ENCODE data around the gene PPP2R5B. TPM values are rescaled to one million over a fixed set of nuclear protein-coding genes. Genes with fewer than 3 reads are reported as not detected.

PPP2R5B gene
- total RNA-seq, 1 donor from 2014 or later: 13.3 TPM

DNA sequence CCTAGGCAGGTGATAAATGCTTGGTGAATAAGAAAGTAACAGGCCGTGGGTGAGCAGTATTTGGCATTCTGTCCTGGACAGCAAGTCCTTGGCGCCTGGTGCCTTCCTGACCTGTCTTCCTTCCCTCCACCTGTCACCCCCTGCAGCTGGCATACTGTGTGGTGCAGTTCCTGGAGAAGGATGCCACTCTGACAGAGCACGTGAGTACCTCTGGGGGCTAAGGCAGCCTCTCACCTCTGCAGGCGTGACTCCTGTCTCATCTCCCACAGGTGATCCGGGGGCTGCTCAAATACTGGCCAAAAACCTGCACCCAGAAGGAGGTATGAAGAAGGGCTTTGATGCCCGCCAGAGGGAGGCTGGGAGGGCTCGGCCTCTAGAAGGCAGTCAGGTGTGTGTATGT is 6.8 kb downstream of the PPP2R5B start:
- Mint-ChIP-seq H3K9me3 (ENCODE audit: unreplicated experiment) (no peaks in the 10 kb centered on the region), H3K27ac (ENCODE audit: unreplicated experiment) (no peak overlapping the region), H3K36me3 (ENCODE audit: low read depth, unreplicated experiment) (peaks cover 29% of the 10 kb centered on the region), H3K4me1 (ENCODE audit: unreplicated experiment) (peaks cover 6% of the 10 kb centered on the region), H3K4me3 (ENCODE audit: unreplicated experiment) (peak overlapping the region; percentile 35), H3K27me3 (ENCODE audit: unreplicated experiment) (peaks cover 8% of the 10 kb centered on the region)
- TF ChIP-seq CTCF (IDR thresholded peaks at IDR 0.05; ENCODE audit: unreplicated experiment): no peak
- DNase-seq (ENCODE audit: low spot score): no peak

DNA sequence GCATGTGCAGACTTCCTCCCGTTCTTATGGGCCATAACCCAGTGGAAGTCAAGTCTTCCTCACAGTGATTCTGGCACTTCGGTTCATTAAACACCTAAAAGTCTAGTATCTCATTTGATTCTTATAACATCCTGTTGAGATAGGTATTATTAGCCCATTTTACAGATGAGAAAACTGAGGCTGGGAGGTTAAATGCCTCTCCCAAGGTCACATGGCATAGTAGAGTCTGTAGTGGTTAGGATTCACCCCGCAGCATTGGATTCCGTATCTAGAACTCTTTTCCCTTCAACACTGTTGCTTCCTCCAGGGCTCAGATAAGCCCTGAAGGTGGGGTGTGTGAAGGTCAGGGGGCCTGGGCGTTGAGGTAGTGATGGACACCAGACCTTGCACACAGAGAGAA is 7.8 kb downstream of the PPP2R5B start:
- Mint-ChIP-seq H3K36me3 (ENCODE audit: low read depth, unreplicated experiment) (peaks cover 29% of the 10 kb centered on the region), H3K4me1 (ENCODE audit: unreplicated experiment) (peaks cover 6% of the 10 kb centered on the region), H3K9me3 (ENCODE audit: unreplicated experiment) (no peaks in the 10 kb centered on the region), H3K4me3 (ENCODE audit: unreplicated experiment) (no peak overlapping the region), H3K27me3 (ENCODE audit: unreplicated experiment) (peaks cover 8% of the 10 kb centered on the region), H3K27ac (ENCODE audit: unreplicated experiment) (no peak overlapping the region)
- DNase-seq (ENCODE audit: low spot score): no peak
- no peak for TF ChIP-seq CTCF (IDR thresholded peaks at IDR 0.05; ENCODE audit: unreplicated experiment)

DNA sequence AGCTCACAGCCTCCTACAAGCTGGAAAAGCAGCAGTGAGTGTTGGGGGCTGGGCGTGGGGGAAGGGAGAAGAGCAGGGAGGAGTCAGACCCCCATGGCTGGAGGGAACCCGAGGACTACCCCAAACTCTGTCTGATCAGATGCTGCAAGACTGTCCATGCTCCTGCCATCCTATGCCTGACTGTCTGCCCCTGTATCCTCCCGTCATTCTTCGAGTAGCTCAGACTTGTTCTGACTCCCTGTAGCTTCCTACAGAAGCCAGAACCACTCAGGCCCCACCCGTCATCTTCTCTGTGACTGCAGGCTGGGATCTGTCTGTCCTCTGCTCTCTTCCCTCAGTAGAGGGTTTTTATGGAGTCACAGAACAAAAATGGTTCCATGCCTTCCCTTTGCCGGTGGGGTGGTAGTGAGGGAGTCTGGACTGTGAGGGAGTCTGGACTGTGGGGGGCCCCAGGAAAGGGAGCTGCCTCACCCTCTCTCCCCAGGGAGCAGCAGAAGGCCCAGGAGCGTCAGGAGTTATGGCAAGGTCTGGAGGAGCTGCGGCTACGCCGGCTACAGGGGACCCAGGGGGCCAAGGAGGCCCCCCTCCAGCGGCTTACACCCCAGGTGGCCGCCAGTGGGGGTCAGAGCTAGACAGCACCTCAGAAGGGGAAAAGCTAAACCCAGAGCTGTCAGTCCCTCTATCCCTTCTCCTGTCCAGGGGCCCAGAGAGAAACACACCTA is 8.9 kb downstream of the PPP2R5B start:
- Mint-ChIP-seq H3K36me3 (ENCODE audit: low read depth, unreplicated experiment) (peaks cover 29% of the 10 kb centered on the region), H3K4me3 (ENCODE audit: unreplicated experiment) (no peak overlapping the region), H3K9me3 (ENCODE audit: unreplicated experiment) (no peaks in the 10 kb centered on the region), H3K27me3 (ENCODE audit: unreplicated experiment) (peaks cover 8% of the 10 kb centered on the region), H3K4me1 (ENCODE audit: unreplicated experiment) (peaks cover 6% of the 10 kb centered on the region), H3K27ac (ENCODE audit: unreplicated experiment) (no peak overlapping the region)
- no peak for DNase-seq (ENCODE audit: low spot score)
- TF ChIP-seq CTCF (IDR thresholded peaks at IDR 0.05; ENCODE audit: unreplicated experiment): no peak

GRCh38 chr11:64933935-64934681 is 9.6 kb downstream of the PPP2R5B start:
- Mint-ChIP-seq H3K4me1 (ENCODE audit: unreplicated experiment) (peaks cover 6% of the 10 kb centered on the region), H3K9me3 (ENCODE audit: unreplicated experiment) (no peaks in the 10 kb centered on the region), H3K27me3 (ENCODE audit: unreplicated experiment) (peaks cover 8% of the 10 kb centered on the region), H3K27ac (ENCODE audit: unreplicated experiment) (no peak overlapping the region), H3K36me3 (ENCODE audit: low read depth, unreplicated experiment) (peaks cover 29% of the 10 kb centered on the region), H3K4me3 (ENCODE audit: unreplicated experiment) (no peak overlapping the region)
- TF ChIP-seq CTCF (IDR thresholded peaks at IDR 0.05; ENCODE audit: unreplicated experiment): no peak
- no peak for DNase-seq (ENCODE audit: low spot score)

Measured in endothelial cell (in vitro differentiated cells).